ENCODE results near the gene ZMIZ1. TPM values are rescaled to one million over a fixed set of nuclear protein-coding genes. Genes with fewer than 3 reads are reported as not detected.

Gene ZMIZ1
- polyA plus RNA-seq, 1 experiment, result 7.6 TPM

GRCh38 chr10:79130255-79130654, 61.5 kb downstream of the ZMIZ1 start:
- TF ChIP-seq CTCF (IDR thresholded peaks at IDR 0.05; ENCODE audit: low read depth, low read length), result no peak
- Histone ChIP-seq H3K9me3 (ENCODE audit: control insufficient read depth, insufficient read depth, low read length) (no peaks in the 10 kb centered on the region), H3K27ac (ENCODE audit: low read depth, low read length) (no peak overlapping the region), H3K4me3 (ENCODE audit: low read depth, low read length) (no peak overlapping the region), H3K27me3 (ENCODE audit: control insufficient read depth, insufficient read depth, low read length) (no peaks in the 10 kb centered on the region)
- DNase-seq (ENCODE audit: low read depth, low spot score), result no peak
- ChIA-PET CTCF (no interaction called here), POLR2A (interaction anchor here (1.3 kb wide), 1 partner anchor 65 kb away, joined by 3 read pairs; no protein-coding TSS in a partner anchor)

GRCh38 chr10:79130846-79131245, 62.1 kb downstream of the ZMIZ1 start:
- H3K27me3 ChIP-seq (ENCODE audit: control insufficient read depth, insufficient read depth, low read length), result no peaks in the 10 kb centered on the region
- H3K9me3 ChIP-seq (ENCODE audit: control insufficient read depth, insufficient read depth, low read length), result no peaks in the 10 kb centered on the region
- CTCF ChIA-PET, result no interaction called here
- no peak for TF ChIP-seq CTCF (IDR thresholded peaks at IDR 0.05; ENCODE audit: low read depth, low read length)
- no peak overlapping the region for H3K27ac ChIP-seq (ENCODE audit: low read depth, low read length)
- POLR2A ChIA-PET, result interaction anchor here (0.7 to 1.3 kb wide), 2 partner anchors 58 to 64 kb away, joined by 3 to 5 read pairs; no protein-coding TSS in a partner anchor
- H3K4me3 ChIP-seq (ENCODE audit: low read depth, low read length), result no peak overlapping the region
- DNase-seq (ENCODE audit: low read depth, low spot score), result no peak

- no peaks in the 10 kb centered on the region for H3K9me3 ChIP-seq (ENCODE audit: control insufficient read depth, insufficient read depth, low read length)
- no peak overlapping the region for H3K4me3 ChIP-seq (ENCODE audit: low read depth, low read length)
- POLR2A ChIA-PET, result interaction anchor here (0.6 to 0.9 kb wide), 2 partner anchors 25 to 389 kb away, joined by 3 to 5 read pairs; no protein-coding TSS in a partner anchor
- no peak for TF ChIP-seq CTCF (IDR thresholded peaks at IDR 0.05; ENCODE audit: low read depth, low read length)
- DNase-seq (ENCODE audit: low read depth, low spot score), result no peak
- H3K27ac ChIP-seq (ENCODE audit: low read depth, low read length), result no peak overlapping the region
- CTCF ChIA-PET, result interaction anchor here (2.9 kb wide), 1 partner anchor 63 kb away, joined by 10 read pairs; no protein-coding TSS in a partner anchor
- H3K27me3 ChIP-seq (ENCODE audit: control insufficient read depth, insufficient read depth, low read length), result no peaks in the 10 kb centered on the region
These were observed 63.3 kb downstream of the ZMIZ1 start for GRCh38 chr10:79131836-79132631.

GRCh38 chr10:79132681-79133381, 64.1 kb downstream of the ZMIZ1 start:
- Histone ChIP-seq H3K27me3 (ENCODE audit: control insufficient read depth, insufficient read depth, low read length) (no peaks in the 10 kb centered on the region), H3K27ac (ENCODE audit: low read depth, low read length) (peak overlapping the region; percentile 57), H3K4me3 (ENCODE audit: low read depth, low read length) (no peak overlapping the region), H3K9me3 (ENCODE audit: control insufficient read depth, insufficient read depth, low read length) (no peaks in the 10 kb centered on the region)
- ChIA-PET CTCF (interaction anchor here (0.6 to 2.9 kb wide), 2 partner anchors 63 to 69 kb away, joined by 5 to 10 read pairs; no protein-coding TSS in a partner anchor), POLR2A (interaction anchor here (0.6 to 0.7 kb wide), 3 partner anchors 44 to 1071 kb away, joined by 3 to 5 read pairs (median 3); no protein-coding TSS in a partner anchor)
- TF ChIP-seq CTCF (IDR thresholded peaks at IDR 0.05; ENCODE audit: low read depth, low read length), result no peak
- DNase-seq (ENCODE audit: low read depth, low spot score), result no peak
